Cardiac muscle cell (in vitro differentiated cells and primary cell): ENCODE data around the gene TM4SF20. TPM values are rescaled to one million over a fixed set of nuclear protein-coding genes. Genes with fewer than 3 reads are reported as not detected.

Experiments used
- DNase-seq, 2 donors: peaks; one replicate each; pipeline versions ENCODE4 v3.0.0 to v3.0.0-alpha.2; 2010 to 2017; ENCODE audit warnings: low read depth in 1 of 2, low spot score in 1 of 2
- H3K27ac ChIP-seq: fragments of 200-600 bp; sonication (generic); 2 replicates; pipeline ENCODE4 v1.5.1; 2016
- H3K27me3 ChIP-seq: fragments of 200-600 bp; sonication (generic); 2 replicates; pipeline ENCODE4 v1.6.0; 2016; ENCODE audit warnings: control low read depth
- H3K36me3 ChIP-seq: fragments of 200-600 bp; sonication (generic); 2 replicates; pipeline ENCODE4 v1.5.1; 2016; ENCODE audit warnings: control low read depth
- H3K4me1 ChIP-seq: fragments of 200-600 bp; sonication (generic); 2 replicates; pipeline ENCODE4 v1.8.1; 2017; ENCODE audit warnings: low read depth, mild to moderate bottlenecking, mixed run types
- H3K4me3 ChIP-seq: fragments of 200-600 bp; sonication (generic); 2 replicates; pipeline ENCODE4 v1.5.1; 2016; ENCODE audit warnings: mild to moderate bottlenecking
- H3K9me3 ChIP-seq: fragments of 200-600 bp; sonication (generic); 2 replicates; pipeline ENCODE4 v1.5.1; 2017; ENCODE audit warnings: low read depth, mild to moderate bottlenecking, control low read depth
- polyA plus RNA-seq: library from polyadenylated mRNA; unstranded; fragments of >200 nt; fragmentation: Nextera tagmentation; extraction: Ambion mirVana; gene quantifications from 2 replicates; pipeline ENCODE4 v1.2.1, GENCODE V29; 2016
- total RNA-seq: library from RNA; depleted of rRNA; stranded (reverse); fragments of >200 nt; gene quantifications from 2 replicates; pipeline ENCODE4 v1.2.3, GENCODE V29; 2016
- TF ChIP-seq, protein P1 (sequence below): IDR thresholded peaks from 2 replicates; pipeline ENCODE4 v1.5.1; 2012; ENCODE audit warnings: low read depth, mild to moderate bottlenecking, low read length

TM4SF20 gene
- total and polyA plus RNA-seq, 2 experiments from 2014 or later = not detected

DNA sequence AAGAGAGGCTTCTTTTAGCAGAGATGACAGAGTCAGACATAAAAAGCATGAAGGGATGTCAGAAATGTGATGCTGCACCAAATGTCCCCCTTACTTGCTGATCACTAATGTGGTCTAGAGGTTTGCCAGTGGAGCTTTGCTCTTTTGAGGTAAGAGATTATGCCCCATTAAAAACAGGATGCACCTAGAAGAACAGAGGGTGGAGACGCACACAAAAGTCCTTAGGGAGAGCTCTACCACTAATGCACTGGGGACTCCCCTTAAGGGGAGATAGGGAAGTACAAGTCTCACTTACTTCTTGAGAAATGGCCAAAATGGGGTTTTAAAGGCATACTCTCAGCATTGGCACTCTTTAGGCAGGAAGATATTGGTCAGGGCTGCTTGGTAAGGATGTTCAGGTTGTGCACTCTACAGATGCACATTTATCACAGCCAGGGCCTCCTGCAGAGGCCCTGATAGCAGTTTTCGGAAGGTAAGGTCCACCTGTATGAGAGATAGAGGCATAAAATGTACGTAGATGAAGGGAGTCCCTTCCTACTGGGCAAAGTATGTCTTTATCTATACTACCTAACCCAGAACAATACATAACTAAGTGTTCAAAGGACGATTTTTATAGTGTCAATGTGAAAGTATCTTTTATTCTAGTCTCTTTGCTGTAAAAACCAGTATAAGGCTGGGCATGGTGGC is 25.6 kb upstream of the TM4SF20 start:
- H3K4me1 ChIP-seq = peaks cover 5% of the 10 kb centered on the region
- H3K9me3 ChIP-seq = no peaks in the 10 kb centered on the region
- no peaks in the 10 kb centered on the region for H3K27me3 ChIP-seq
- H3K4me3 ChIP-seq = no peak overlapping the region
- H3K36me3 ChIP-seq = no peaks in the 10 kb centered on the region
- no peak overlapping the region for H3K27ac ChIP-seq
- TF ChIP-seq, protein P1, sequence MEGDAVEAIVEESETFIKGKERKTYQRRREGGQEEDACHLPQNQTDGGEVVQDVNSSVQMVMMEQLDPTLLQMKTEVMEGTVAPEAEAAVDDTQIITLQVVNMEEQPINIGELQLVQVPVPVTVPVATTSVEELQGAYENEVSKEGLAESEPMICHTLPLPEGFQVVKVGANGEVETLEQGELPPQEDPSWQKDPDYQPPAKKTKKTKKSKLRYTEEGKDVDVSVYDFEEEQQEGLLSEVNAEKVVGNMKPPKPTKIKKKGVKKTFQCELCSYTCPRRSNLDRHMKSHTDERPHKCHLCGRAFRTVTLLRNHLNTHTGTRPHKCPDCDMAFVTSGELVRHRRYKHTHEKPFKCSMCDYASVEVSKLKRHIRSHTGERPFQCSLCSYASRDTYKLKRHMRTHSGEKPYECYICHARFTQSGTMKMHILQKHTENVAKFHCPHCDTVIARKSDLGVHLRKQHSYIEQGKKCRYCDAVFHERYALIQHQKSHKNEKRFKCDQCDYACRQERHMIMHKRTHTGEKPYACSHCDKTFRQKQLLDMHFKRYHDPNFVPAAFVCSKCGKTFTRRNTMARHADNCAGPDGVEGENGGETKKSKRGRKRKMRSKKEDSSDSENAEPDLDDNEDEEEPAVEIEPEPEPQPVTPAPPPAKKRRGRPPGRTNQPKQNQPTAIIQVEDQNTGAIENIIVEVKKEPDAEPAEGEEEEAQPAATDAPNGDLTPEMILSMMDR = no peak
- DNase-seq = no peak

DNA sequence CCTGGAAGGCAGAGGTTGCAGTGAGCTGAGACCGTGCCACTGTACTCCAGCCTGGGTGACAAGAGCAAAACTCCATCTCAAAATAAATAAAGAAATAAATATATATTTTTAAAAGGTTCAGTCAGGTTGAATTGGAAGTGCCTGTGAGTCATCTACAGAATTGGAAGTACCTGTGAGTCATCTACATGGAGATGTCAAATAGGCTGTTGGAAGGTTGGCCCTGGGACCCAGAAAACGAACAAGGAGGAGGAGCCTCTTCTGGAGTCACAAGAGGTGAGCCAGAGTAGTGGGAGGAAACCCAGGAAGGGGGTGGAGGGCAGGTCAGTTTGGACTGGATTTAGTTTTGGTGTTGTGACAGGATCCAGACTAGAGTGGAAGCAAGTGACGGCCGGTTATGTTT is 23.9 kb upstream of the TM4SF20 start:
- no peaks in the 10 kb centered on the region for H3K36me3 ChIP-seq
- H3K4me1 ChIP-seq = peaks cover 5% of the 10 kb centered on the region
- no peaks in the 10 kb centered on the region for H3K27me3 ChIP-seq
- no peak for DNase-seq
- TF ChIP-seq, protein P1 = no peak
- H3K27ac ChIP-seq = no peak overlapping the region
- no peak overlapping the region for H3K4me3 ChIP-seq
- no peaks in the 10 kb centered on the region for H3K9me3 ChIP-seq

DNA sequence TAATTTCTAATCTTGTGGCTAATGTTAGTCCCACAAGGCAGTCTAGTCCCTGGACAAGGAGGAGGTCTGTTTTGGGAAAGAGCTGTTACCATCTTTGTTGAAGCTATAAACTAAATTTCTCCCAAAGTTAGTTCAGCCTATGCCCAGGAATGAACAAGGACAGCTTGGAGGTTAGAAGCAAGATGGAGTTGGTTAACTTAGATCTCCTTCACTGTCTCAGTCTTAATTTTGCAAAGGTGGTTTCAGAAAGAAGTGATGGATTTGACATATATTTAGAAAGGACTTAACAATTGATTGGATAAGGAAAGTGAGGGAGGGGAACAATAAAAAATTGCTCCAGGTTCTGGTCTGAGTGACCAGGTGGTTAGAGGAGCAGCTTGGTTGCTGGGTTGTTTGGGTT is 23.2 kb upstream of the TM4SF20 start:
- Histone ChIP-seq H3K4me1 (peaks cover 5% of the 10 kb centered on the region), H3K36me3 (no peaks in the 10 kb centered on the region), H3K27me3 (no peaks in the 10 kb centered on the region), H3K9me3 (no peaks in the 10 kb centered on the region), H3K4me3 (no peak overlapping the region), H3K27ac (no peak overlapping the region)
- TF ChIP-seq, protein P1 = no peak
- no peak for DNase-seq

DNA sequence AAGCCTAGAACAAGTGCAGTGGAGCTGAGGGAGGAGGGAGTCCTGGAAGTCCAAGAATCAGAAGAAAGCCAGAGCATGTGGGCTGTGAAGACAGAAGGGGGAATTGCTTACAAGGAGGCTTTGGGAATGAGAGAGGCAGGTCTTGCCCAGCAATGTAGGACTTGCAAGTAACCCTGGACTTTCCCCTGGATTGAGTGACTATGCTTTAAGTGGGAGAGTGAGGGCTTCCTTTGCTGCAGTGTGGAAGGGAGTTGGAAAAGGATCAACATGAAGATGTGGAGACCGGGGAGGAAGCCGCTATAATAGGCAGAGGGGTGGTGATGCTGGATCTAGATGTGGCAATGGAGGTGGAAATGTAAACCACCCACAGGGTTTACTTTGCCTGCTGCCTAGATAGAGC is 22.4 kb upstream of the TM4SF20 start:
- TF ChIP-seq, protein P1 = no peak
- DNase-seq = no peak
- H3K9me3 ChIP-seq = no peaks in the 10 kb centered on the region
- no peak overlapping the region for H3K27ac ChIP-seq
- H3K4me1 ChIP-seq = peaks cover 2% of the 10 kb centered on the region
- H3K27me3 ChIP-seq = no peaks in the 10 kb centered on the region
- no peak overlapping the region for H3K4me3 ChIP-seq
- no peaks in the 10 kb centered on the region for H3K36me3 ChIP-seq

DNA sequence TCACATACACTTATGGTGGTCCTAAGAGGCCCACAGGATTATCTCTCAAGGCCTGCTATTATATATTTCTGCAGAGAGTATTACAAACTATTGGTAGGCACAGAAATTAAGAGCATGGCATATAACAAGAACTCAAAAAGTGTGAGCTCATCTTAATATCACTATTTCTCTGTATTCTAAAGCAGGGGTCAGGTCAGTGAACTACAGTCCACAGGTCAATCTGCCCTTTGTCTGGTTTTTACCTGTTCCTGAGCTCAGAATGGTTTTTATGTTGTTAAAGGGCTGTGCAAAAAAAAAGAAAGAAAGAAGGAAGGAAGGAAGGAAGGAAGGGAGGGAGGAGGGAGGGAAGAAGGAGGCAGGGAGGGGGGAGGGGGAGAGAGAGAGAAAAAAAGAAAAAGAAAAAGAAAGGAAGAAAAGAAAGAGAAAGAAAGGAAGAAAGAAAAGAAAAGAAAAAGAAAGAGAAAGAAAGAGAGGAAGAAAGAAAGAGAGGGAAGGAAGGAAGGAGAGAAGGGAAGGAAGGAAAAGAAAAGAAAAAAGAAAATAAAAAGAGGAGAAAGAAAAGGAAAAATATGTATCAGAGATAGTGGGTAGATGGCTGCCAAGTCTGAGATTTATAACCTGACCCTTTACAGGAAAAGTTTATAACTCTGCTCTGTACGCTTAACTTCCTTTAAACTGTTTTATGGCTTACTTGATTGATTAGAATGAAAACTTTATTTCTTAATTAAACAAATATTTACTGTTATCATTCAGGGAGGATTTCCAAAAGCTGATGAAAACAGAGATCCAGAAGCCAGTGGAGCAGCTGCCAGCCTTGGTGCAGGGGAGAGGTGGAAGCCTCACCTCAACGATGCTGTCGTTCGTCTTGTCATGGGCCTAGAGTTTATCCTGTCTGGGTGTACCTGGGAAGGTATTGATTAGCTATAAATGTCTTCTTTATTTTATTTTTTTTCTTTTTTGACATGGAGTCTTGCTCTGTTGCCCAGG is 19.9 kb upstream of the TM4SF20 start:
- Histone ChIP-seq H3K36me3 (no peaks in the 10 kb centered on the region), H3K27ac (no peak overlapping the region), H3K4me1 (no peaks in the 10 kb centered on the region), H3K27me3 (no peaks in the 10 kb centered on the region), H3K9me3 (no peaks in the 10 kb centered on the region), H3K4me3 (no peak overlapping the region)
- DNase-seq = no peak
- TF ChIP-seq, protein P1 = no peak
